K562 (cell line): ENCODE results near the gene SNRPD2. TPM values are rescaled to one million over a fixed set of nuclear protein-coding genes. Genes with fewer than 3 reads are reported as not detected.

Source experiments
- C11orf30 ChIP-seq: fragments of 450-650 bp; IDR thresholded peaks from 2 replicates; pipeline ENCODE4 v1.6.1; 2016; ENCODE audit warnings: low read depth, mild to moderate bottlenecking
- CBX5 ChIP-seq: IDR thresholded peaks from 2 replicates; pipeline ENCODE4 v1.6.1; 2014; ENCODE audit warnings: low read depth, borderline replicate concordance
- CEBPB ChIP-seq: fragments of 450-650 bp; IDR thresholded peaks from 2 replicates; pipeline ENCODE4 v1.6.1; 2016; ENCODE audit warnings: missing genetic modification characterization, missing compliant biosample characterization
- EP300 ChIP-seq: IDR thresholded peaks from 2 replicates; pipeline ENCODE4 v1.6.1; 2012; ENCODE audit warnings: low read length, improper control_type of control experiment
- HCFC1 ChIP-seq: IDR thresholded peaks from 2 replicates; pipeline ENCODE4 v1.6.1; 2012; ENCODE audit warnings: low read depth, low read length, improper control_type of control experiment
- MTA3 ChIP-seq: fragments of 450-650 bp; formaldehyde crosslinking; IDR thresholded peaks from 2 replicates; pipeline ENCODE4 v1.6.1; 2017; ENCODE audit warnings: mild to moderate bottlenecking, borderline replicate concordance
- NCOA6 ChIP-seq: fragments of 450-650 bp; IDR thresholded peaks from 2 replicates; pipeline ENCODE4 v1.6.1; 2017; ENCODE audit warnings: mild to moderate bottlenecking
- RBM17 ChIP-seq: fragments of 200-400 bp; formaldehyde crosslinking; IDR thresholded peaks from 2 replicates; pipeline ENCODE4 v1.6.1; 2017; ENCODE audit warnings: low read depth, mild to moderate bottlenecking, low read length, borderline replicate concordance
- RUNX1 ChIP-seq: sonication (generic); IDR thresholded peaks from 2 replicates; pipeline ENCODE4 v1.6.1; 2016; ENCODE audit warnings: antibody characterized with exemption, low read depth
- SAP30 ChIP-seq: fragments of 200-600 bp; sonication (generic); IDR thresholded peaks from 2 replicates; pipeline ENCODE4 v1.6.1; 2012; ENCODE audit warnings: borderline replicate concordance, low read depth, mild to moderate bottlenecking, moderate library complexity, low read length, control low read depth, inconsistent platforms; ENCODE audit not compliant: insufficient read depth, poor library complexity, severe bottlenecking
- SPI1 ChIP-seq: IDR thresholded peaks from 2 replicates; pipeline ENCODE4 v1.6.1; 2011; ENCODE audit warnings: low read depth, low read length, control low read depth, borderline replicate concordance
- ZEB2 ChIP-seq: fragments of 450-650 bp; IDR thresholded peaks from 2 replicates; pipeline ENCODE4 v1.6.1; 2016
- ZNF316 ChIP-seq: fragments of 450-650 bp; IDR thresholded peaks from 2 replicates; pipeline ENCODE4 v1.6.1; 2016
- ZNF695 ChIP-seq: fragments of 450-650 bp; formaldehyde crosslinking; IDR thresholded peaks from 2 replicates; pipeline ENCODE4 v1.4.0; 2020; ENCODE audit warnings: mild to moderate bottlenecking, moderate library complexity
- ZNF75A ChIP-seq: fragments of 450-650 bp; formaldehyde crosslinking; IDR thresholded peaks from 2 replicates; pipeline ENCODE4 v1.4.0; 2020; ENCODE audit warnings: mild to moderate bottlenecking
- polyA plus RNA-seq, 8 experiments: library from polyadenylated mRNA; depleted of rRNA in 4 of 8; stranded (reverse) in 5 of 8; unstranded in 3 of 8; fragments of >200 nt; fragmentation: Nextera tagmentation in 2 of 8; fragmentation: Illumina TruSeq in 1 of 8; extraction: Ambion mirVana in 2 of 8; extraction: Trizol in 1 of 8; gene quantifications; 2 replicates each; pipeline versions ENCODE4 v1.2.1 to v1.2.3, GENCODE V29; 2011 to 2014; ENCODE audit warnings: inconsistent platforms in 1 of 8, missing spikeins in 1 of 8
- total RNA-seq, 7 experiments: library from RNA; depleted of rRNA in 6 of 7; stranded (reverse); fragments of >200 nt in 6 of 7; fragmentation: Illumina TruSeq in 2 of 7; extraction: Trizol in 2 of 7; gene quantifications; 2 replicates each; pipeline versions ENCODE4 v1.2.1 to v1.2.3, GENCODE V29; 2011 to 2021; ENCODE audit warnings: low replicate concordance in 1 of 7
- TF ChIP-seq, protein P1 (sequence below), 2 experiments: fragments of 450-650 bp in 1 of 2; sonication (generic) in 1 of 2; formaldehyde crosslinking in 1 of 2; IDR thresholded peaks in 1 of 2; conservative IDR thresholded peaks in 1 of 2; 2 replicates each; pipeline versions ENCODE4 v1.6.1 to v1.8.1; 2016 to 2023; ENCODE audit warnings: mild to moderate bottlenecking in 2 of 2, moderate library complexity in 2 of 2, inconsistent platforms in 1 of 2, missing genetic modification reagents in 1 of 2
- TF ChIP-seq, protein P2 (sequence below): fragments of 450-650 bp; IDR thresholded peaks from 2 replicates; pipeline ENCODE4 v1.6.1; 2016; ENCODE audit warnings: borderline replicate concordance
- TF ChIP-seq, protein P3 (sequence below): sonication (generic); formaldehyde crosslinking; IDR thresholded peaks from 2 replicates; pipeline ENCODE4 v1.8.0; 2022; ENCODE audit warnings: missing genetic modification reagents, mild to moderate bottlenecking, moderate library complexity, borderline replicate concordance
- TF ChIP-seq, protein P4 (sequence below): fragments of 250-450 bp; sonication (Bioruptor Pico); IDR thresholded peaks from 2 replicates; pipeline ENCODE4 v1.4.0; 2020; ENCODE audit warnings: borderline replicate concordance

The SNRPD2 gene
- total and polyA plus RNA-seq, 9 of the 15 experiments (the other 6 are each of a cell fraction or from before 2014, with no cell fraction given) = 728 to 4,411 (median 1,029) TPM

DNA sequence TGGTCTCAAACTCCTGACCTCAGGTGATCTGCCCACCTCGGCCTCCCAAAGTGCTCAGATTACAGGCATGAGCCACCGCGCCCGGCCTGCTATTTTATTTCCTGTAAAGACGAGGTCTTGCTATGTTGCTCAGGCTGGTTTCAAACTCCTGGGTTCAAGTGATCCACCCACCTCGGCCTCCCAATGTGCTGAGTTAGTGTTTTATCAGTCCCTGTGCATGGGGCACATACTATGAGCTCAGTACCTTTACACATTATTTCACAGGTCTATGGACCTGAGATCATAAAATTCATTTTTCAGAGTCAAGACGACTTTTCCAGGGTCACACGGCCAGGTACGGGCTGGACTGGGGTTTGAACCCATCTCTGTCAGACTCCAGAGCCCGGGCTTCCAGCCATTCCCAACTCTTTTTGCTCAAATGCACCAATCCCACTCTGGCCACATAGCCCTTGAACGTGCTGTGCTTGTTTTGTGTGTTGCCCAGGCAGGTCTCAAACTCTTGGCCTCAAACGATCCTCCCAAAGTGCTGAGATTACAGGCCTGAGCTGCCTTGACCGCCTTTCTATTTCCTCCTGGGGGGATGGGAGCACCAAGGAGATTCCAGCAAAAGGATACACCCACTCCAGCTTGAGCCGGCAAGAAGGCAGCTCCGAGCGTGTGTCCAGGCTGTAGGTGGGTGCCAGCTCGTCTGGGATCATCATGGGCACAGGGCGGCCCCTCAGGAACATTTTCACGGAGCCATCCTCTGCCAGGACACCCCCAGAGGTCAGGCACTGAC lies 53.7 kb downstream of the SNRPD2 start (continued):
- TF ChIP-seq, protein P1, sequence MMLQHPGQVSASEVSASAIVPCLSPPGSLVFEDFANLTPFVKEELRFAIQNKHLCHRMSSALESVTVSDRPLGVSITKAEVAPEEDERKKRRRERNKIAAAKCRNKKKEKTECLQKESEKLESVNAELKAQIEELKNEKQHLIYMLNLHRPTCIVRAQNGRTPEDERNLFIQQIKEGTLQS (IDR thresholded peaks at IDR 0.05) = peak; percentile 24; the same call in 1 of the 2 replicates
- TF ChIP-seq, protein P1 (CRISPR knock-in tag; conservative IDR thresholded peaks at IDR 0.05) = no peak
- TF ChIP-seq RUNX1 (no peak), C11orf30 (peak; percentile 86), ZNF695 (CRISPR knock-in tag) (no peak), ZNF316 (peak; percentile 92), HCFC1 (no peak), SAP30 (peak; percentile 31), MTA3 (no peak), RBM17 (no peak), ZEB2 (no peak), EP300 (no peak), ZNF75A (no peak), SPI1 (no peak), CBX5 (no peak), CEBPB (peak; percentile 7; the same call in 1 of the 2 replicates), NCOA6 (no peak)
- TF ChIP-seq, protein P2, sequence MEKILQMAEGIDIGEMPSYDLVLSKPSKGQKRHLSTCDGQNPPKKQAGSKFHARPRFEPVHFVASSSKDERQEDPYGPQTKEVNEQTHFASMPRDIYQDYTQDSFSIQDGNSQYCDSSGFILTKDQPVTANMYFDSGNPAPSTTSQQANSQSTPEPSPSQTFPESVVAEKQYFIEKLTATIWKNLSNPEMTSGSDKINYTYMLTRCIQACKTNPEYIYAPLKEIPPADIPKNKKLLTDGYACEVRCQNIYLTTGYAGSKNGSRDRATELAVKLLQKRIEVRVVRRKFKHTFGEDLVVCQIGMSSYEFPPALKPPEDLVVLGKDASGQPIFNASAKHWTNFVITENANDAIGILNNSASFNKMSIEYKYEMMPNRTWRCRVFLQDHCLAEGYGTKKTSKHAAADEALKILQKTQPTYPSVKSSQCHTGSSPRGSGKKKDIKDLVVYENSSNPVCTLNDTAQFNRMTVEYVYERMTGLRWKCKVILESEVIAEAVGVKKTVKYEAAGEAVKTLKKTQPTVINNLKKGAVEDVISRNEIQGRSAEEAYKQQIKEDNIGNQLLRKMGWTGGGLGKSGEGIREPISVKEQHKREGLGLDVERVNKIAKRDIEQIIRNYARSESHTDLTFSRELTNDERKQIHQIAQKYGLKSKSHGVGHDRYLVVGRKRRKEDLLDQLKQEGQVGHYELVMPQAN = no peak
- TF ChIP-seq, protein P3, sequence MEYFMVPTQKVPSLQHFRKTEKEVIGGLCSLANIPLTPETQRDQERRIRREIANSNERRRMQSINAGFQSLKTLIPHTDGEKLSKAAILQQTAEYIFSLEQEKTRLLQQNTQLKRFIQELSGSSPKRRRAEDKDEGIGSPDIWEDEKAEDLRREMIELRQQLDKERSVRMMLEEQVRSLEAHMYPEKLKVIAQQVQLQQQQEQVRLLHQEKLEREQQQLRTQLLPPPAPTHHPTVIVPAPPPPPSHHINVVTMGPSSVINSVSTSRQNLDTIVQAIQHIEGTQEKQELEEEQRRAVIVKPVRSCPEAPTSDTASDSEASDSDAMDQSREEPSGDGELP (CRISPR knock-in tag) = no peak
- TF ChIP-seq, protein P4, sequence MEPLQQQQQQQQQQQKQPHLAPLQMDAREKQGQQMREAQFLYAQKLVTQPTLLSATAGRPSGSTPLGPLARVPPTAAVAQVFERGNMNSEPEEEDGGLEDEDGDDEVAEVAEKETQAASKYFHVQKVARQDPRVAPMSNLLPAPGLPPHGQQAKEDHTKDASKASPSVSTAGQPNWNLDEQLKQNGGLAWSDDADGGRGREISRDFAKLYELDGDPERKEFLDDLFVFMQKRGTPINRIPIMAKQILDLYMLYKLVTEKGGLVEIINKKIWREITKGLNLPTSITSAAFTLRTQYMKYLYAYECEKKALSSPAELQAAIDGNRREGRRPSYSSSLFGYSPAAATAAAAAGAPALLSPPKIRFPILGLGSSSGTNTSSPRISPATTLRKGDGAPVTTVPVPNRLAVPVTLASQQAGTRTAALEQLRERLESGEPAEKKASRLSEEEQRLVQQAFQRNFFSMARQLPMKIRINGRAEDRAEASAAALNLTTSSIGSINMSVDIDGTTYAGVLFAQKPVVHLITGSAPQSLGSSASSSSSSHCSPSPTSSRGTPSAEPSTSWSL (CRISPR knock-in tag) = no peak
